Neural cell (in vitro differentiated cells): ENCODE data around the gene RAB21. TPM values are rescaled to one million over a fixed set of nuclear protein-coding genes. Genes with fewer than 3 reads are reported as not detected.
"Not testable (repeated sequence)": the region's sequence is repeated elsewhere in the genome, so short reads cannot be mapped to it uniquely, and the experiment has no call there.

ENCODE experiments used
- H2AFZ ChIP-seq: fragments of 200-600, 300-800 bp; sonication (generic), shearing (Covaris generic); 2 replicates; pipeline ENCODE4 v1.6.0; 2014; ENCODE audit warnings: low read depth, mild to moderate bottlenecking, antibody characterized with exemption, low read length, moderate library complexity
- H3F3A ChIP-seq: fragments of 200-600 bp; shearing (Covaris generic); 2 replicates; pipeline ENCODE4 v1.6.1; 2016; ENCODE audit warnings: mild to moderate bottlenecking, moderate library complexity, mixed read lengths, antibody characterized with exemption, low read length; ENCODE audit not compliant: insufficient read depth, poor library complexity, severe bottlenecking
- H3K27ac ChIP-seq: fragments of 200-600, 300-800 bp; sonication (generic), shearing (Covaris generic); 2 replicates; pipeline ENCODE4 v1.5.1; 2014; ENCODE audit warnings: mild to moderate bottlenecking, low read length, moderate library complexity
- H3K27me3 ChIP-seq: fragments of 300-800, 200-600 bp; sonication (generic), shearing (Covaris generic); 2 replicates; pipeline ENCODE4 v1.6.0; 2014; ENCODE audit warnings: mild to moderate bottlenecking, low read depth, low read length, moderate library complexity; ENCODE audit not compliant: insufficient read depth
- H3K36me3 ChIP-seq: fragments of 300-800, 200-600 bp; sonication (generic), shearing (Covaris generic); 2 replicates; pipeline ENCODE4 v1.5.1; 2014; ENCODE audit warnings: mild to moderate bottlenecking, antibody characterized with exemption, low read length, moderate library complexity; ENCODE audit not compliant: insufficient read depth
- H3K4me2 ChIP-seq: fragments of 300-800, 200-600 bp; sonication (generic), shearing (Covaris generic); 2 replicates; pipeline ENCODE4 v1.6.0; 2014; ENCODE audit warnings: mild to moderate bottlenecking, low read length
- H3K4me3 ChIP-seq: fragments of 300-800, 200-600 bp; sonication (generic), shearing (Covaris generic); 2 replicates; pipeline ENCODE4 v1.5.1; 2014; ENCODE audit warnings: mild to moderate bottlenecking, low read length, moderate library complexity
- H3K79me2 ChIP-seq: fragments of 200-600 bp; shearing (Covaris generic); replicated peaks from 2 replicates; pipeline ENCODE4 v1.6.0; 2014; ENCODE audit warnings: mild to moderate bottlenecking, low read length, moderate library complexity; ENCODE audit not compliant: insufficient read depth
- H3K9ac ChIP-seq: fragments of 300-800, 200-600 bp; sonication (generic), shearing (Covaris generic); 2 replicates; pipeline ENCODE4 v1.6.1; 2016; ENCODE audit warnings: mild to moderate bottlenecking, low read length, mixed read lengths
- H3K9me2 ChIP-seq: fragments of 200-600 bp; shearing (Covaris generic); 2 replicates; pipeline ENCODE4 v1.6.1; 2016; ENCODE audit warnings: mild to moderate bottlenecking, low read length, mixed read lengths; ENCODE audit not compliant: insufficient read depth
- H3K9me3 ChIP-seq: fragments of 200-600, 300-800 bp; sonication (generic), shearing (Covaris generic); 2 replicates; pipeline ENCODE4 v1.6.1; 2016; ENCODE audit warnings: mild to moderate bottlenecking, mixed run types, low read length, moderate library complexity, mixed read lengths
- H4K20me1 ChIP-seq: fragments of 200-600 bp; shearing (Covaris generic); 2 replicates; pipeline ENCODE4 v1.6.1; 2016; ENCODE audit warnings: mild to moderate bottlenecking, mixed run types; ENCODE audit not compliant: insufficient read depth
- CTCF ChIP-seq: fragments of 450-650 bp; IDR thresholded peaks from 2 replicates; pipeline ENCODE4 v1.5.1; 2014; ENCODE audit warnings: antibody characterized with exemption, mild to moderate bottlenecking, moderate library complexity; ENCODE audit not compliant: poor library complexity, severe bottlenecking
- EP300 ChIP-seq: fragments of 450-650 bp; conservative IDR thresholded peaks from 2 replicates; pipeline ENCODE4 v1.6.1; 2014; ENCODE audit warnings: antibody characterized with exemption, mild to moderate bottlenecking, moderate library complexity; ENCODE audit not compliant: poor library complexity, severe bottlenecking
- EZH2 ChIP-seq: fragments of 200-600, 300-800 bp; shearing (Covaris generic), sonication (generic); IDR thresholded peaks from 2 replicates; pipeline ENCODE4 v1.6.1; 2014; ENCODE audit warnings: antibody characterized with exemption, low read length, borderline replicate concordance, mild to moderate bottlenecking; ENCODE audit not compliant: insufficient read depth, poor library complexity, severe bottlenecking
- MXI1 ChIP-seq: fragments of 450-650 bp; conservative IDR thresholded peaks from 2 replicates; pipeline ENCODE4 v1.6.1; 2014; ENCODE audit warnings: antibody characterized with exemption, mild to moderate bottlenecking; ENCODE audit not compliant: poor library complexity, severe bottlenecking
- POLR2AphosphoS5 ChIP-seq: IDR thresholded peaks from 2 replicates; pipeline ENCODE4 v1.6.1; 2012
- RAD21 ChIP-seq: fragments of 450-650 bp; conservative IDR thresholded peaks from 2 replicates; pipeline ENCODE4 v1.6.1; 2014; ENCODE audit warnings: antibody characterized with exemption, mild to moderate bottlenecking, moderate library complexity
- REST ChIP-seq: IDR thresholded peaks from 2 replicates; pipeline ENCODE4 v1.6.1; 2012; ENCODE audit warnings: borderline replicate concordance
- SMC3 ChIP-seq: fragments of 450-650 bp; conservative IDR thresholded peaks from 2 replicates; pipeline ENCODE4 v1.6.1; 2014; ENCODE audit warnings: antibody characterized with exemption, mild to moderate bottlenecking, moderate library complexity; ENCODE audit not compliant: poor library complexity
- TAF1 ChIP-seq: IDR thresholded peaks from 2 replicates; pipeline ENCODE4 v1.6.1; 2012; ENCODE audit warnings: low read depth
- polyA plus RNA-seq: library from polyadenylated mRNA; depleted of rRNA; stranded (reverse); fragments of >200 nt; gene quantifications from 2 replicates; pipeline ENCODE4 v1.2.3, GENCODE V29; 2014

The RAB21 gene
- polyA plus RNA-seq, 1 donor from 2014 or later: 26.3 TPM

- TF ChIP-seq TAF1: no peak
- TF ChIP-seq POLR2AphosphoS5: no peak
- TF ChIP-seq EZH2: no peak
- TF ChIP-seq MXI1: no peak
- TF ChIP-seq CTCF: no peak
- TF ChIP-seq RAD21: no peak
- Histone ChIP-seq H3K27me3 (no peaks in the 10 kb centered on the region), H3K4me2 (no peak overlapping the region), H3K9me2 (no peaks in the 10 kb centered on the region), H2AFZ (no peak overlapping the region), H3K36me3 (no peaks in the 10 kb centered on the region), H3K79me2 (peaks cover 86% of the 10 kb centered on the region), H3K9ac (no peak overlapping the region), H4K20me1 (peaks cover 3% of the 10 kb centered on the region), H3K27ac (no peak overlapping the region), H3F3A (no peaks in the 10 kb centered on the region), H3K9me3 (peaks cover 3% of the 10 kb centered on the region), H3K4me3 (no peak overlapping the region)
Measured at GRCh38 chr12:71760471-71760870, 5.8 kb downstream of the RAB21 start.

- not testable (repeated sequence) for H3K4me2 ChIP-seq, H3K4me3 ChIP-seq, H3K9me3 ChIP-seq, H3K36me3 ChIP-seq, H3K9ac ChIP-seq, H2AFZ ChIP-seq, H3K27me3 ChIP-seq, H4K20me1 ChIP-seq, H3K27ac ChIP-seq, H3K9me2 ChIP-seq, H3F3A ChIP-seq
- H3K79me2 ChIP-seq: peaks cover 86% of the 10 kb centered on the region
Measured at GRCh38 chr12:71761354-71761753, 6.7 kb downstream of the RAB21 start.

- Histone ChIP-seq H3K27me3 (no peaks in the 10 kb centered on the region), H3F3A (no peaks in the 10 kb centered on the region), H2AFZ (no peak overlapping the region), H3K9me2 (no peaks in the 10 kb centered on the region), H3K9ac (no peak overlapping the region), H4K20me1 (no peaks in the 10 kb centered on the region), H3K79me2 (peaks cover 87% of the 10 kb centered on the region), H3K27ac (no peak overlapping the region), H3K4me3 (no peak overlapping the region), H3K36me3 (no peaks in the 10 kb centered on the region), H3K4me2 (no peak overlapping the region), H3K9me3 (peaks cover 3% of the 10 kb centered on the region)
- no peak for TF ChIP-seq EZH2
- TF ChIP-seq SMC3: no peak
- no peak for TF ChIP-seq RAD21
- no peak for TF ChIP-seq POLR2AphosphoS5
- no peak for TF ChIP-seq TAF1
- no peak for TF ChIP-seq EP300
- no peak for TF ChIP-seq MXI1
- no peak for TF ChIP-seq REST
- no peak for TF ChIP-seq CTCF
Measured at GRCh38 chr12:71763677-71764379, 9.2 kb downstream of the RAB21 start.
